HG03139 (cell line): ENCODE data around the gene KCNMA1.
"Not testable (repeated sequence)": the region's sequence is repeated elsewhere in the genome, so short reads cannot be mapped to it uniquely, and the experiment has no call there.

Experiments used
- ATAC-seq: cut with Tn5 transposase; IDR thresholded peaks from one replicate; pipeline ENCODE4 v1.9.1; 2021; ENCODE audit not compliant: unreplicated experiment

KCNMA1 gene

DNA sequence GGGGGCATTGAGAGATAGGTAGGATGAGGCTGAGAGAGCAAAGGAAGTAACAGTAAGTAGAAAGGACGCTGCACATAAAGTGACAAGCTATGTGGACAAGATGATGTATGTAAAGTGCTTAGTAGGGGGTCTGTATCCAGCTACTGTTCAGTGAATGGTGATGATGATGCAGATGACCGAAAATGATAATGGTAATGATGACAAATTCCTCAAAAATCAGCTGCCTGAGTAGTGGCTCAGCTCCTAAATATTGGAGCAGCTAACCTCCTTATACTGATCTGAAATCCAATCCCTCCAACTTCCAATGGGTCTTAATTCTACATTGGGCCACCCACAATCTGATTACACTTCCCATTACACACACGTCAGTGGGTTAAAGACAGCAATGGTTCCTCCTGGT is 27.1 kb upstream of the KCNMA1 start:
- no peak for ATAC-seq

DNA sequence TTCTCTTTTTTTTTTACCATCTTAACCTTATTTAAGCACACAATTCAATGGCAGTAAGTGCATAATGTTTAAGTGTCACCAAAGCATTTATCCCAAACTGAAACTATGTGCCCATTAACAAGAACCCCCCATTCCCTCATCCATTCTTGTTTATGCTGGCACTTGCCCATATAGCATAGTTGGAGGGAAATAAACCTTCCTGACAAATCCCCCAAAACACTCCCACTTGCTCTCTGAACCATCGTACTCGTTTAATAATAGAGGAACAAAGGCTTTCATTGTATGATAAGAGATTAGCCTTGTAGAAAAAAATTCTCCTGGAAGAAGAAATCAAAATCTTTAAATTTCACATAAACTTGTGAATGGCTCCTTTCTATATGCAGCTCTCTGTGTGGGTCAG is 26.4 kb upstream of the KCNMA1 start:
- no peak for ATAC-seq

DNA sequence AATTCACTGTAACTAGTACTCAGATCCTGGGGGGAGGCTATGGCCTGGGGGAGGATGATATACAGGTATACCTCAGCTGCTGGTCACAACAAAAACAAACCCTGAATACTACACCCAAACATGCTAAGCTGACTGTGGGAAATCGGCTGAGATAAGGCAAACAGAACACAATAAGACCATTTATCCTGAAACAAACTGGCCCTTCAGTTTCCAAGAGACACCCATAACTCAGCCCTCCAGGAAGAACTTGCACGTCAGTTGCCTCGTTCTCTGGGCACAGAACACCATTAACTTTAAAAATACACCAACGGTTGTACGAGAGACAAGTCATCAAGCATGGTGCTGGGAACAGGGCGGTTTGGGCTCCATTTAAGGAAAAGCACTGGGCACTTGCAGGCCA is 24.1 kb upstream of the KCNMA1 start:
- ATAC-seq, result no peak

DNA sequence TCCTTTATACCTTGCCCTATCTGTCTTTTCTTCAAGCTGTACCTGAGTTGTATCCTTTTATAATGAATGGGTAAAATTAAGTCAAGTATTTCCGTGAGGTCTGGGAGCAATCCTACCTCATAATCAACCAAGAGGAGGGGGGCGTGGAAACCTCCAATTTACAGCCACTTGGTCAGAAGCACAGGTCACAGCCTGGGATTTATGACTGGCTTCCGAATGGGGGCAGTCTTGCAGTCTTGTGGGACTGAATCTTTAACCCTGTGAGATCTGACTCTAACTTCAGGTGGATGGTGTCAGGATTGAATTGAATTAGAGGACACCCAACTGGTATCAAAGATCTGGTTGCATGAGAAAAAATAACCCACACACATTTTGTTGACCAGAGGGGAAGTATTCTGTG is 23.5 kb upstream of the KCNMA1 start:
- no peak for ATAC-seq

DNA sequence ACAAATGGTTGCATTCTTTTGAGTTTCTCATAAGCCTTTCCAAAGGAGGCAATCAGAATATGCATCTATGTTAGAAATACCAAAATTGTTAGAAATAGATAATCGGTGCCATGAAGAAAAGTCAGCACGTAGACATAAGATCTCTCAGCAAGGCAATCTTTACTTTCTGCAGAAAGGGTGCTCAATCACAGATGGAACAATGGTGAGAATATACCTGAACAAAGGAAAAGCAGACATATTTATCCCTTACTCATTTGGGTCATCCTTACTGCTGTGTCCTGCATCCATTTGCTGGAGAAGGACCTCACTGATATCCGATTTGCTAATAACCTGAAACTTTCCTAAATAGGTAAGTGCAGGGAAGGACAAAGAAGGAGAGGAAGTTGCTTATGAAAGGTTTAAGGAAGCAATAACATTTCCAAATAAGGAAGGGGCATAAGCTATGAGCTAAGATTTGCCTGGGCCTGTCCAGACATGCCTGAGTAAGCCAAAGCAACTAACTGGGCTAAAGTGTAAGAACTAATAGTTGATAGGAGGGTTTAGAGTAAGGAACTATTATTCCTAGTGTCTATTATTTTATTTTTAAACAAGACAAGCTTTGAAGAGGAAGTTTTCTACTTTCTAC is 21.6 kb upstream of the KCNMA1 start:
- not testable (repeated sequence) for ATAC-seq

- no peak for ATAC-seq
Measured at GRCh38 chr10:77653210-77653609, 15.6 kb upstream of the KCNMA1 start.

DNA sequence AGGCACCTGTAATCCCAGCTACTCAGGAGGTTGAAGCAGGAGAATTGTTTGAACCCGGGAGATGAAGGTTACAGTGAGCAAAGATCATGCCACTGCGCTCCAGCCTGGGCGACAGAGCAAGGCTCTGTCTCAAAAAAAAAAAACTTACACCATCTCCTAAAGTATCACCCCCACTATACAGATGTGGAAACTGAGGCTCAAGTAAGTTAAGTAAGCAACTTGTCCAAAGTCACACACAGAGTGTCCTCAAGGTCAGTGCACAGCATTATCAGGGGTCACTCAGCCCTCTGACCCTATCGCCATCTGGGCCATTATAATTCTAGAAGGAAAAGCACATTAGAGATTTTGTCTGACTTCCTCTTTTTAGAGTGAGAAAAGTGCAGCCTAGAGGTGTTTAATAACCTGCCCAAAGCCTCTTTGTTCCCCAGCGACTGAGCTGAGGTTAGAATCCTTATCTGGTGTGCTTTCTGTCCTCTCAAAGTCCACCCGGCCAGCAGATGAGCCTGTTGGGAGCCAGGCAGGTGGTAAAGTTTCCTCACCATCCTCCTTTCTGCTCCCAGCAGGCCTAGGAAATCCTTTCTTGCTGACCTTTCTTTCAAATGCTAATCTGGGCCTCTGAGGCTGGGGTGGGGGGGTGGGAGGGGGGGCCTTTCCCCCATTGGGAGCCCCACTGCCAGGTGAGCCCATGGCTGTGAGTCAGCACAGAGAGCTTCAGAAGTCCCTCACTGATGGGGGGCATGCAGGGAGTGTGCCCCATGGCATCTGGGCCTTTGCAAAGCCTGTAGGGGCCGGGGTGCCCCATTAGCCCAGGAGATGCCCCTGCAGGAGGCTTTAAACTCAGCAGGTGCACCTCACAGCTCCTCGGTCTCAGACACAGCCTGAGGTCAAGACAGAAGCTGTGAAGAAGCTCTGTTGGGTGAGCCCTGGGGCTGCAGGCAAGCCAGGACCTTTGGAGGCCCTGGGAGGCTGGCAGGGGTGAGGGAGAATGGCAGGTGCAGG is 12.0 kb upstream of the KCNMA1 start:
- ATAC-seq, result no peak

- ATAC-seq, result no peak
Measured at GRCh38 chr10:77648472-77648871, 10.9 kb upstream of the KCNMA1 start.

DNA sequence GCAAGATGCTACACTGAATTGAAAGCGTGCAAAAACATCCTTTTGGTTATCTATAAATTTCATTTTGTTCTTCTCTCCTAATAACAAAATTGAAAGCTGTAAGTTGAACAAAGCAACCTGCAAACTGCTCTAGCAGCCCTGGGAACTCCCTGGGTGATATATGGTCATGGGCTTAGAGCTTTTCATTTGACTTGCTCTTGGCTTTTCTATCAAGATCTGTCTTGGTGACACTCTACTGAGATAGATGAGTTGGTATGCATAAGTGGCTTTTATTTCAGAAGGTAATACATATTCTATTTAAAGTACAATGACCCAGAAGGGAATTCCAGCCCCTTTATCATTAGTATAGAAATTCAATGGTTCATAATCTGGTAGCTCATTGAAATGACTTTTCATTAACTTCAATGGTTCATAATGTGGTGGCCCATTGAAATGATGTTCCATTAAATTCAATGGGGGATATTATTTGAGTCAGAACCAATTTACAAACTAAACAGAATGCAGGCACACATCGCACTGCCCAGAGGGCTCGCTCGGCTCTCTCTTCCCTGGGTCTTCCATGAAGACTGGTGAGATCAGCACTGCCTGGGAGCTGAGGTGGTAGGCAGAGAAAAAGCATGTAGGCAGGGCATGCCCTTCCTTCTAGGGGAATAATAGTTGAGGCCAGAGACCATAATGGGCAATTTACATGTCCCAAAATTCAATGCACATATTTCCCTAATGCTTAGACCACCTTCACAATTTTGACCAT is 10.1 kb upstream of the KCNMA1 start:
- no peak for ATAC-seq

DNA sequence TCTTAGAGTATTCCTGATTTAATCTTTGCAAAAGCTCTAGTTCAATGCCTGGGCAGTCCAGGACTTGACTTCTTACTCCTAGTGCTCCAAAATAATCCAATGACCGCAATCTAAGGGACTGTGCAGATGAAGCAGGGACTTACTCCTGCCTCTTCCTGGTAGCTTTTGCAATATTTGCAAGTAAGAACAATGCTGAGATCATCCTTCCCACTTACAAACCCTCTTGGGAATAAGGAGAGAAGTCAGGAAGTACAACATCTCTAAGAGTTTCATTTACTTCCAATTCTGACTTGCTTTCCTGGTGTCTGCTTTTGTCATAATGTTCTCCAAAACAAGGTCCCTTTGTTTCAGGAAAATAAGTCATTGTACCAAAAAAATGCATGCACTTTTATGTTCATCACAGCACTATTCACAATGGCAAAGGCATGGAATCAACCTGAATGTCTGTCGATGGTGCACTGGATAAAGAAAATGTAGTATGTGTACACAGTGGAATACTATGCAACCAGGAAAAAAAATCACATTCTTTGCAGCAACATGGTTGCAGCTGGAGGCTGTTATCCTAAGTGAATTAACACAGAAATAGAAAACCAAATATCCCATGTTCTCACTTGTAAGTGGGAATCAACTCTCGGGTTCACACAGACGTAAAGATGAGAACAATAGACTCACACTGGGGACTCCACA is 7.1 kb upstream of the KCNMA1 start:
- ATAC-seq, result no peak

GRCh38 chr10:77643795-77644468 is 6.3 kb upstream of the KCNMA1 start:
- ATAC-seq, result no peak

DNA sequence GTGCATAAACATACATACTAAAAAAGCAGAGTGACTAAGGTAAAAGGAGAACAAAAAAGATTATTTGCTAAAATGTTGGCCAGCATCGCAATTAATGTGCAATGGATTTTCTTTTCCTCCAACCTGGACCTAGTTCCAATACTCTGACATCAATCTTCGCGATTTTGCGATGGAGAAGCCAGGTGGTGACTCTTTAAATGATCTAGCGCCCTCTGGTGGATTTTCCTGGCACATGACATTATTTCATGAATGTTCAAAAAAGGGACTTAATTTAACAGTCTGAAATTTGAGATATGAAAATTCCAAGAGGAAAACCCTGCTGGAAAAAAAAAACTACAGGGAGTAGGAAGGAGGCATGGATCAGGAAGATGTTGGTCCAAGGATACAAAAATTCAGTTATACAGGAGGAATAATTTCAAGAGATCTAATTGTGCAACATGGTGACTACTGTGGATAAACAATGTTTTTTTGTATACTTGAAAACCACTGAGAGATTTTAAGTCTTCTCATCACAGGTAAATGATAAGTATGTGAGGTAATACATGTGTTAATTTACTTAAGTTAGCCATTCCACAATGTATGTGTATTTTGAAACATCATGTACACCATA is 4.3 kb upstream of the KCNMA1 start:
- ATAC-seq, result no peak

DNA sequence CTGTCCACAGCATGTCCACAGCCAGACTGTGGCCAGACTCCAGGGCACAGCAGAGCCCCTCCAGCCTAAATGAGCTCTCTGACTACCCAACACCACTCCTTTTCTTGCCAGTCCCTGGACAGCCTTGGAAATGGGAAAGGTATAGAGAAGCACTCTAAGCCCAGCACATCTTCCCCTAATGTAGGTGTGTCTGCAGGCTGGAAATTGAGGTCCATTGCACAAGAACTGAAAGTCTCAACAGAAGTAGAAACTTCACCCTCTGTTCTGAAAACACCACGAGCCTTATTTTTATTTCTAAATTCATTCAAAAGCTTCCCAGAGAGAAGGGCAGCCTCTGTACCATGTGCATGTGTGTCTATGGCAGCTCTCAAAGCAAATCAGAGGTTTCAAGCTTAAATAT is 3.7 kb upstream of the KCNMA1 start:
- ATAC-seq, result no peak

GRCh38 chr10:77640167-77640566 is 2.6 kb upstream of the KCNMA1 start:
- no peak for ATAC-seq

DNA sequence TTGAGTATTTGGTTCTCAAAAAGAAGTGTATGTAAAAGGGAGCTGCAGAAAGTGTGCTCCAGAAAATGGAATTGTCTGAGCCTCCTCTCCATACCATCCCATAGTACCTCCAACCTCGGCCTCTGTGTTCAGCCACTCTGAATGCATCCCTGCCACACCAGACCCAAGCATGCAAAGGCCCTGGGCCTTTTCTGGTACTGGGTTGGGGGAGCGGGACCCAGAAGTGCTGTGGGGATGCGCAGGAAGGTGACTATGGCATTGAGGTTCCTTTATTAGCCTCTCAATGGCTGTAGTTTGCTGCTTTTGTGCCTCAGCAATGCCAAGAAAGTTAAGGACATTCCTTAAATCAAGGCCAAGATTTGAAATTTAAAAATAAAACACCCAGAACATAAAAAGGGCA is 2.1 kb upstream of the KCNMA1 start:
- ATAC-seq, result no peak

DNA sequence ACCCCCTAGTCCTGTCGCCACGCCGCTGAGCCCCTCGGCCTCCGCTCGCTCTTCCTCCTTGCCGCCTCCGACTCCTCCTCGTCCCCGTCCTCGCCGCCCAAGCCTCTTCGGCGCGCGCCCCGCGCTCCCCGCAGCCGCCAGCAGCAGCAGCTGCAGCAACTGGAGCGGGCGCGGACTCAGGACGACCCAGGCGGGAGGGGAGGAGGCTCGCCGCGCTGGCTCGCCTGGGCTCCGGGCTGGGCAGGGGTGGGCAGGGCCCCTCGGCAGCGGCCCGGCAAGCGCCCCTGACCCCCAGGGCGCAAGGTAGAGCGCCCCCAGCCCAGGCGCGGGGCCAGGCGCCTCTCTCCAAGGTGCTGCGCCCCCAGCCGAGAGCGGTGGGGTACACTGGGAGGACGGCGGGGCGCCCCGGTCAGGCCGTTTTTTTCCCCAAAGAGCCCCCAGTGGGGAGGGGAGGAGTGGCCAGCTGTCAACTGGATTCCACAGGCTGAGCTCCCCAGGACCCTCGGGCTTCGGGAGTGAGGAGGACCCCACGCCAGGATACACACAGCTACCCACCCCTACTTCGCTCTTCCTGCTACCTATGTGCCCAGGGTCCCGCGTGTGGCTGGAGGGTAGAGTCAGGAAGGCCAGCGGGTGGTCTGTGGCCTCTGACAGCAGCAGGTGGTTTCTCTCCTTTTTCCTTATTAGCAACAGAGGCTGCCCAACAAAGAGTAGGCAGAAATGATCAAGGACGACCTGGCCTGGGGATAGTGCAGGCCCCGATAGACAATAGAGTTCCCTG is 903 bp upstream of the KCNMA1 start:
- ATAC-seq, result no peak

- no peak for ATAC-seq
Measured at GRCh38 chr10:77636967-77637531, 559 bp downstream of the KCNMA1 start.

DNA sequence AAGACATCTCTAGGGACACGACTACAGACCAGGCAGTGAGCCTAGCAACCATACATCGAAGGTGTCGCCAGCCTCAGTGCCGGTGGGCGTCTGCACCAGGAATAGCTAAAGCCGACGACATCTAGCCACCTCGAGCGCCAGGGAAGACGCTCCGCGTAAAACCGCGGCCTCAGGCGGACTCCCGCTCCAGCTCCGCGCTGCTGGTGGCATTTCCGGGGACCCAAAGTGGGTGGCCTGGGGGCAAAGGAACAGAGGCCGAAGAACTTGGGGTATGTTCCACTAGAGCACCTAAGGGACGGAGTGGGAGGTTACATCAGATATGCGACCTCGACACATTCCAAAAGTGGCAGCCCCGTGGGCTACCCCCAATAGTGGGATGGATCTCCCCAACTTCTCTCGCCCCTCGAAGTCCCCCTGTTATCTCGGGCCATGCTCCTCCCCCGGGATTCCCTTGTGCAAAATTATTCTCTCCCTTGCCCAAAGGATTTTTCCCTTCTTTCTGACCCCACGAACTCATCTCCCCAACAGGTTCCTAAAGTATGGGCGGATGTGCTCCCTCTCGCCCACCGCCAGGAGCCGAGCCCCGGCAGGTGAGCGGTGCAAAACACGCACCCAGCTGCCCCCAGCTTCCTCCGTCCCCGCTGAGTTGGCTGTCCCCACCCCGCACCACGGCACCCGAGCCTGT is 1.2 kb downstream of the KCNMA1 start:
- ATAC-seq, result no peak
